GM21825 (cell line): ENCODE measurements around the gene ZNF669.
"Not testable (repeated sequence)": the region's sequence is repeated elsewhere in the genome, so short reads cannot be mapped to it uniquely, and the experiment has no call there.

Experiments used
- ATAC-seq: cut with Tn5 transposase; IDR thresholded peaks from one replicate; pipeline ENCODE4 v1.9.1; 2021; ENCODE audit warnings: mild to moderate bottlenecking, moderate library complexity; ENCODE audit not compliant: unreplicated experiment

ZNF669 gene

GRCh38 chr1:247103859-247104591, at the start of gene ZNF669:
Gene ZNF669 (minus strand): TSS chr1:247104356. CDS start chr1:247104199, 157 bp downstream.
- ATAC-seq: peak; percentile 99

- no peak for ATAC-seq
Measured at GRCh38 chr1:247147781-247148180, 43.6 kb upstream of the ZNF669 start.

DNA sequence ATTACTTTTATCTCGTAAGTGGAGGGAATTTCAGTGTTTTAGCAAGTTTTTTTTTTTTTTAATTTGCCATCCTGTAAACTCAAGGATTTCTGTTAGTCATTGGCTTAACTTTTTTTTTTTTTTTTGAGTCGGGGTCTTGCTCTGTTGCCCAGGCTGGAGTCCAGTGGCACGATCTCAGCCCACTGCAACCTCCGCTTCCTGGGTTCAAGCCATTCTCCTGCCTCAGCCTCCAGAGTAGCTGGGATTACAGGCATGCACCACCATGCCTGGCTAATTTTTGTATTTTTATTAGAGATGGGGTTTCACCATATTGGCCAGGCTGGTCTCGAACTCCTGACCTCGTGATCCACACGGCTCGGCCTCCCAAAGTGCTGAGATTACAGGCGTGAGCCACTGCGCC, 43.0 kb upstream of the ZNF669 start:
- ATAC-seq: not testable (repeated sequence)

DNA sequence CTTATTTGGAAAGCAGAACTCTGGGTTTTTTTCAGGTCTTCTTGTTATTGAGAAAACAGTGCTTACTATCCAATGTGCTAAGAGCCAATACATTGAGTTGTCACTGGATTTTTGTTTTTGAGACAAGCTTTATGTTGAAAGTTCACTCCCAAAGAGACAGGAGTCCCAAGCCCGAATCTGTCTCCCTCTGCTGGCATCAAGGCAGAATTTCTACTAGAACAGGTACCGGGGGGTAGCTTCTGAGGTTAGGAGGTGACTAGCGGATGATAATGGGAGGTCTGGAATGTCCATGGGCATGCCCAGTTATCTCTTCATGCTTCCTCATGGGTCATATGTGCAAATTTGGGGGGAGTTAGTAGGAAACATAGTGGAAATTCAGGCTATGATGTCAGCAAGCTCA, 42.5 kb upstream of the ZNF669 start:
- ATAC-seq: no peak

GRCh38 chr1:247145279-247145678, 41.1 kb upstream of the ZNF669 start:
- ATAC-seq: no peak

DNA sequence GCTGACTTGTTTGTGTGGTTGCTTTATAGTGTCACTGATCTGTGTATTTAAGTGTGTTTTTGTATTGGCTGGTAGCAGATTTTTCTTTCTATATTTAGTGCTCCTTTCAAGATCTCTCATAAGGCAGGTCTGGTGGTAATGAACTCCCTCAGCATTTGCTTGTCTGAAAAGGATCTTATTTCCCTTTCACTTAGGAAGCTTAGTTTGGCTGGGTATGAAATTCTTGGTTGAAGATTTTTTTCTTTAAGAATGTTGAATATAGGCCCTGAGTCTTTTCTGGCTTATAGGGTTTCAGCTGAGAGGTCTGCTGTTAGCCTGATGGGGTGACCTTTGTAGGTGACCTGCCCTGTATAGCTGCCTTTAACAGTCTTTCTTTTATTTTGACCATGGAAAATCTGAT, 35.4 kb upstream of the ZNF669 start:
- not testable (repeated sequence) for ATAC-seq

GRCh38 chr1:247131236-247131635, 27.1 kb upstream of the ZNF669 start:
- ATAC-seq: no peak

DNA sequence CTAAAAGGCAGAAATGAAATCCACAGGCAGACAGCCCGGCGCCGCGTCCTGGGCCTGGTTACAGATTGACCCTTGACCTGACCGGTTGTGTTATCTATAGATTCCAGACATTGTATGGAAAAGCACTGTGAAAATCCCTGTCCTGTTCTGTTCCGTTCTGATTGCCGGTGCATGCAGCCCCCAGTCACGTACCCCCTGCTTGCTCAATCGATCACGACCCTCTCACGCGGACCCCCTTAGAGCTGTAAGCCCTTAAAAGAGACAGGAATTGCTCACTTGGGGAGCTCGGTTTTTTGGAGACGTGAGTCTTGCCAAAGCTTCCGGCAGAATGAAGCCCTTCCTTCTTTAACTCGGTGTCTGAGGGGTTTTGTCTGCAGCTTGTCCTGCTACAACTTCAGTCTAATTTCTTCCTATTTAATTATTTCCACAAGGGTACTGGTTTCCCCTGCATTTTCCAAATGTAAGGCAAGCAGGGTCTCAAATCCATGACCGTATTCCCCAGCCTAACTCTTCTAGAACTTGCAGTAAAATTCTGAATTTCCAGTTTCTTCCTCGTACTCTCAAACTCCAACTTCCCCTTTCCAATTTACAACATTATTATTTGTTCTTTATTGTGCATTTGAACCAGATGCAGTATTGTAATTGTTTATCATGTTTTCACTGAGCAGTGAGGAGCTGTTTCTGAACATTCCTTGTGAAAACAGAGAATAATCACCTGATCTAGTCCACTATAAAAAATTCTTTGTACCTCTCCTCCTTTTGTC, 23.5 kb upstream of the ZNF669 start:
- ATAC-seq: not testable (repeated sequence)

DNA sequence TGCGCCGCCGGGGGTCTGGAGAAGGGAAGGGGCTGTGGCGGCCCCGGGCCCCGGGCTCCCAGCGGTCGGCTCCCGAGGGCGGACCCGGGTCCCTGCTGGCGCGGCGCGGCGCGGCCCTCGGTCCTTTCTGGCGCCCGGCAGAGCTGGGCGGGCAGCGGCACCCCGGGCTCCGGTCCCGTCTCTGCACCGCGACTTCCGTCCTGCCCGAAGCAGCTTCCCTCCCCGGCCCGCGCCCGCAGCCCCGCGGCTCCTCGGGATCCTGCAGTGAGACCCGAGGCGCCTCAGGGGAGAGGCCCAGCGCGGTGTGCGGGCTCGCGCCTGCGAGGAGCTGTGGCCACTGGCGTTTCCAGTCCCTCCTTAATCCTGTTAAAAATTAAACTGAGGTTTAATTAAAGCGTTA, 22.4 kb upstream of the ZNF669 start:
- peak; percentile 65 for ATAC-seq

- ATAC-seq: peak; percentile 99
Measured at GRCh38 chr1:247126166-247126565, 22.0 kb upstream of the ZNF669 start.

DNA sequence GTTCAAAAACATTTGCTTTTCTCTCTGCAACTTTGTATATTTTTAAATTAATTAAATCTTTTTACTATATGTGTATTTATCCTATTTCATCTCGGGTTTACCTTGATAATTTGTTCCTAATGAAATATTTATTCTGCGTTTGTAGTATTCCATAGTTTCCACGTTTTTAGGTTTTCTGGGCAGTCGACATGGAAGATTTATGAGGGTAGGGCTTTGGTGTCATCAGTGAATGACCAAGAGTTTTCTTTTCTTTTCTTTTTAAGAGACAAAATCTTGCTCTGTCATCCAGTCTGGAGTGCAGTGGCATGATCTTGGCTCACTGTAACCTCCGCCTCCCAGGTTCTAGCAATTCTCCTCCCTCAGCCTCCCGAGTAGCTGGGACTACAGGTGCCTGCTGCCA, 17.2 kb upstream of the ZNF669 start:
- no peak for ATAC-seq

DNA sequence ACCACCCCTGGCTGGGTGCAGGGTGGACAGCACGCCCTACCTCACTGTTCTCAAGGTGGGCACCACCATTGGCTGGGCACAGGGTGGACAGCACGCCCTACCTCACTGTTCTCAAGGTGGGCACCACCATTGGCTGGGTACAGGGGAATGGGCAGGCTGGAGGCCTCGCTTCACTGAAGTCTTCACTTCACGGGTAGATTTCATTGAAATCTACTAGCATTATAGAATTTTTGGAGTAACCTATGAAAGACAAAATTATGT, 16.2 kb upstream of the ZNF669 start:
- ATAC-seq: not testable (repeated sequence)

GRCh38 chr1:247119600-247120407, 15.6 kb upstream of the ZNF669 start:
- ATAC-seq: no peak

- ATAC-seq: no peak
Measured at GRCh38 chr1:247118946-247119446, 14.8 kb upstream of the ZNF669 start.

- no peak for ATAC-seq
Measured at GRCh38 chr1:247115545-247115944, 11.4 kb upstream of the ZNF669 start.

DNA sequence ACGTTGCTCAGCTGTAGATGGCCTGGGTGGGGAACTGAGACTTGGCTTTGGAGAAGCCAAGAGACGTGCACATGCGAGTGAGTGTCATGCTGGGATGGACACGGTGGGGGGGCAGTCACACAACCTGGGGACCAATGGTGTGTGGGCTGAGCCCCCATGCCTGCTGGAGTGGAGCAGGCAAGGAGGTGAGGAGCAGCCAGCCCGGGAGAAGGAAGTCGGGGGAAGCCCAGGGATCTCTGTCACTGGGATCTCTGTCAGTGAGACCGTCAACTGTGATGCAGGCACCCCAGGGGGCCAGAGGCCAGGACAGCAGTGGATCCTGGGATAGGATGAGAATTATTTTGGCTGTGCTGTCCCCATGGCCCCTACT, 11.0 kb upstream of the ZNF669 start:
- ATAC-seq: no peak

- no peak for ATAC-seq
Measured at GRCh38 chr1:247114351-247115140, 10.4 kb upstream of the ZNF669 start.

- no peak for ATAC-seq
Measured at GRCh38 chr1:247113733-247114271, 9.6 kb upstream of the ZNF669 start.

GRCh38 chr1:247113094-247113497, 8.9 kb upstream of the ZNF669 start:
- no peak for ATAC-seq

DNA sequence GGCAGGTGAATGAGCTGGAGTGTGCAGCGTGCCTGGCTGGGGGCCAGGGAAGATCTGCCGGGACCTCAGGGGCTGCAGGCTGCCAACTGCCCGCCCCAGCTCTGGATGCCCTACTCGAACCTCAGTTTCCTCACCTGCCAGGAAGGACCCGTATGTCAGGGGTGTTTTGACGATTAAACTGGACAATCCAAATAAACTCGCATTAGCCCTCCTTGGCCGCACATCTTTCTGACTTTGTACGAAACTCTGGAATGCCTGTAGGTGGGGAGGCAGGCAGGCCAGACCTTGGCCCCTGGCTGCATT, 8.3 kb upstream of the ZNF669 start:
- ATAC-seq: no peak
